Dendritic cell treated with granulocyte-macrophage colony-stimulating factor and Interleukin-4, amounts not matched to agents 40 ng/mL and 50 ng/mL, for 4 days (primary cell): ENCODE data around the gene LRRC14B.
"Not testable (repeated sequence)": the region's sequence is repeated elsewhere in the genome, so short reads cannot be mapped to it uniquely, and the experiment has no call there.

Experiments
- H3K27ac Mint-ChIP-seq: one replicate; pipeline ENCODE4 v1.8.0; 2022; ENCODE audit warnings: mild to moderate bottlenecking, mixed read lengths
- H3K27me3 Mint-ChIP-seq: one replicate; pipeline ENCODE4 v1.8.0; 2022; ENCODE audit warnings: mild to moderate bottlenecking, mixed read lengths
- H3K36me3 Mint-ChIP-seq: one replicate; pipeline ENCODE4 v1.8.0; 2022; ENCODE audit warnings: low read depth, mixed read lengths
- H3K4me1 Mint-ChIP-seq: one replicate; pipeline ENCODE4 v1.8.0; 2022; ENCODE audit warnings: low read depth, mixed read lengths
- H3K4me3 Mint-ChIP-seq: one replicate; pipeline ENCODE4 v1.8.0; 2022; ENCODE audit warnings: mild to moderate bottlenecking, moderate library complexity, mixed read lengths
- H3K9me3 Mint-ChIP-seq: one replicate; pipeline ENCODE4 v1.8.0; 2022; ENCODE audit warnings: mixed read lengths
- intact Hi-C: fragments of 100-400 bp; cut with micrococcal nuclease; formaldehyde crosslinking; loops from one replicate; pipeline ENCODE4 v1.15.0; 2022

LRRC14B gene

DNA sequence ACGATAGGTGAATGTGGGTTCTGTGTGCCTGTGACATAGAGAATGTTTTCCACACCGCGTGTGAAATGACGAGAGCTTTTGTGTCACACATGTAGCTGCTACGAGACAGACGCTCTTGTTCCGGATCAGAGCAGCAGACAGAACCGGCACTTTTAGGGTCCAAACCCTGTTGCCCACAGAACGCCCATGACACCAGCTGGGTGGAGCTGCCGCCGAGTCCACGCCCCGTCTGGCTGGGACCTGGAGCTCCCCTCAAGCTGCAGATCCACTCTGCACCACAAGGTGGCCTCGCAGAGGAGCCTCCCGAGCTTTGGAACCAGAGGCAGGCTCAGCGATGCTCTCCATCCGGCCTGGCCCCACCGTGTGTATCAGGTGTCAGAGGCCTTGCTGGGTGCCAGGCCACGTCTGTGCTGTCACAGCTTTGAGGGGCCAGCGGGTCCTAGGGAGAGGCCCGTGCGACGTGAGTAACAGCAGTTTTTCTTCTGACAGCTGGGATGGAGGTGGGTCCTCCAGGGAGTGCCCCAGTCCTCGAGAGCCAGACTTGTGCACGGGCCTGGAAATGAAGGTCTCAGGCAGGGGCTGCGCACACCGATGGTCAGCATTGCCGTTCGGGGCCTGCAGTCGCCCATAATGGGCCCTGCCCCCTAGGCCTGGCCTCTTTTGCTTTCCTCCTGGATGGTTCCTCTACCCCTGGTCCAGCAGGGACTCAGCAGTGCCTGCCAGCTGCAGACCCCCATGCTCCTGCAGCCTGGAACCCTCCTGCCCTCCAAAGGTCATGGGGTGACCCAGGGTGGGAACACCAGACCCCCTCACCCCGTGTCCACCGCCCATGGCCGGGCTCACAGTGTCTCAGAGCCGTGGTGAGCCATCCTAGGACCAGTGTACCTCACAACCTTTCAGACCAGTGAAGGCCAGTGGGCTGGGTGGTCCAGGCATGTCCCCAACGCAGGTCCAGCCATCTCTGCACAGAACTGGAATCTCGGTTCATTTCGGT lies 2.5 kb upstream of the LRRC14B start:
- Mint-ChIP-seq H3K27ac (no peak overlapping the region), H3K27me3 (peaks cover 44% of the 10 kb centered on the region), H3K9me3 (no peaks in the 10 kb centered on the region), H3K4me3 (no peak overlapping the region), H3K36me3 (no peaks in the 10 kb centered on the region), H3K4me1 (peaks cover 7% of the 10 kb centered on the region)
- intact Hi-C loops = no loop called here

- Mint-ChIP-seq H3K9me3 (no peaks in the 10 kb centered on the region), H3K27ac (no peak overlapping the region), H3K36me3 (no peaks in the 10 kb centered on the region), H3K27me3 (peaks cover 44% of the 10 kb centered on the region), H3K4me1 (peaks cover 7% of the 10 kb centered on the region), H3K4me3 (no peak overlapping the region)
- intact Hi-C loops = no loop called here
Observed at GRCh38 chr5:189486-189885, 1.8 kb upstream of the LRRC14B start.

DNA sequence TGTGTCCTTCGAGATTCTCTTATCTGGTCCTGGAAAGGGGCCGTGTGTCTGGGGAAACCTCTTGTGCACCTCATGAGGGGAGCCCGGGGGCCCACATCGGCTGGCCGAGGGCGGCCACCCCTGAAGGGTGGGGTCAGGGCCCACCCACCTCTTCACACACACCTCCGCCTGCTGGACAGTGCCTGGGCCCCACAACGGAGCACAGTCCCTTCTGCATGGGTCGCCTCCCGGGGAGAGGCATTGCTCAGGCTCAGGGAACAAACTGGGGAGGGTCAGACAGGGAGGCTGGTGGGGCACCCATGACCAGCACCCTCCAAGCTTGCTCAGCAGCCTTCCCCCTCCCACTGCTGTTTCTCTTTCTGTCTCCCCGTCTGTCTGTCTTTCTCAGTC lies 1.3 kb upstream of the LRRC14B start:
- H3K4me3 Mint-ChIP-seq = no peak overlapping the region
- no peaks in the 10 kb centered on the region for H3K9me3 Mint-ChIP-seq
- H3K36me3 Mint-ChIP-seq = no peaks in the 10 kb centered on the region
- H3K27ac Mint-ChIP-seq = no peak overlapping the region
- intact Hi-C loops = no loop called here
- peaks cover 44% of the 10 kb centered on the region for H3K27me3 Mint-ChIP-seq
- H3K4me1 Mint-ChIP-seq = peaks cover 7% of the 10 kb centered on the region

DNA sequence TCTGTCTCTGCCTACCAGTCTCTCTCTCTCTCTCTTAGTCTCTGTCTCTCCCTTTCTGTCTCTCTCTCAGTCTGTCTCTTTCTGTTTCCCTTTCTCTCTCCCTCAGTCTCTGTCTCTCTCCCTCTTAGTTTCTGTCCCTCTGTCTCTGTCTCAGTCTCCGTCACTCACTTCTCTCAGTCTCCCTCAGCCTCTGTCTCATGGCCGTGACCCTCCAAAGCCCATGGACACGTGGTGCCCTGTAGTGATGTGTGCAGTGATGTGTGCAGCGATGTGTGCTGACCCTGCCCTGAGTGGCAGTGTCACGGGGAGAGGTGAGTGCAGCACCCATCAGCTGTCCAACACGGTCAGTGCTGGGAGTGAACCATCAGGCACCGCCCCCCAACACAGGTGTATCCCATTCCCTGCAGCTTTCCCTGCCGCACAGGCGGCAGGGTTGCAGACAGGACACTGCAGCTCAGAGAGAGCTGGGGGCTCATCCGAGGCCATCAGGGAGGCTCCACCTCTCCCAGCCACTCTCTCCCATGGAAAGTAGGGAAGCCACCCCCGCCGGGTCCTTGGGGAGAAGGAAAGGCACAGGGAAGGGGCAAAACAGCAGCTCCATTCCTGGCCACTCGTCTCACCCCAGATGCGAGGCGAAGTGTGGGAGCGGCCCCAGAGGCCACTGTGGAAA lies 794 bp upstream of the LRRC14B start:
- Mint-ChIP-seq H3K4me3 (no peak overlapping the region), H3K36me3 (no peaks in the 10 kb centered on the region), H3K27ac (no peak overlapping the region), H3K9me3 (no peaks in the 10 kb centered on the region), H3K27me3 (peaks cover 44% of the 10 kb centered on the region), H3K4me1 (peaks cover 7% of the 10 kb centered on the region)
- intact Hi-C loops = no loop called here

- Mint-ChIP-seq H3K27ac (no peak overlapping the region), H3K36me3 (no peaks in the 10 kb centered on the region), H3K4me3 (no peak overlapping the region), H3K4me1 (peaks cover 7% of the 10 kb centered on the region), H3K27me3 (peaks cover 45% of the 10 kb centered on the region), H3K9me3 (no peaks in the 10 kb centered on the region)
- intact Hi-C loops = no loop called here
Observed at GRCh38 chr5:191949-192690, 825 bp downstream of the LRRC14B start.

DNA sequence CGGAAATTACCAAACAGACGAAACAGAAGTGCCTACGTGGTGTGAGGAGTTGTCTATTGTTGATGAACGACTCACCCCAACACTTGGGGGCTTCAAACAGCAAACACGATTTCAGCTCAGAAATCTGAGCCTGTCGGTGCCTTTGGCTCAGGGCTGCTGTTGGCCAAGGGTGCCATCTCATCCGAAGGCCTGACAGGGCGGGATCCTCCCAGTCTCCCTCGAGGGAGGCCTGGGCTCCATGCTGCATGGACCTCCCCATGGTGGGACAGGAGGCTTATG lies 1.3 kb downstream of the LRRC14B start:
- no peaks in the 10 kb centered on the region for H3K36me3 Mint-ChIP-seq
- H3K4me1 Mint-ChIP-seq = peaks cover 7% of the 10 kb centered on the region
- H3K27ac Mint-ChIP-seq = no peak overlapping the region
- peaks cover 44% of the 10 kb centered on the region for H3K27me3 Mint-ChIP-seq
- no peak overlapping the region for H3K4me3 Mint-ChIP-seq
- intact Hi-C loops = no loop called here
- no peaks in the 10 kb centered on the region for H3K9me3 Mint-ChIP-seq

GRCh38 chr5:192970-193831 lies 1.9 kb downstream of the LRRC14B start:
- no peaks in the 10 kb centered on the region for H3K36me3 Mint-ChIP-seq
- intact Hi-C loops = no loop called here
- H3K27ac Mint-ChIP-seq = no peak overlapping the region
- peaks cover 42% of the 10 kb centered on the region for H3K27me3 Mint-ChIP-seq
- H3K9me3 Mint-ChIP-seq = no peaks in the 10 kb centered on the region
- no peak overlapping the region for H3K4me3 Mint-ChIP-seq
- H3K4me1 Mint-ChIP-seq = peaks cover 7% of the 10 kb centered on the region

DNA sequence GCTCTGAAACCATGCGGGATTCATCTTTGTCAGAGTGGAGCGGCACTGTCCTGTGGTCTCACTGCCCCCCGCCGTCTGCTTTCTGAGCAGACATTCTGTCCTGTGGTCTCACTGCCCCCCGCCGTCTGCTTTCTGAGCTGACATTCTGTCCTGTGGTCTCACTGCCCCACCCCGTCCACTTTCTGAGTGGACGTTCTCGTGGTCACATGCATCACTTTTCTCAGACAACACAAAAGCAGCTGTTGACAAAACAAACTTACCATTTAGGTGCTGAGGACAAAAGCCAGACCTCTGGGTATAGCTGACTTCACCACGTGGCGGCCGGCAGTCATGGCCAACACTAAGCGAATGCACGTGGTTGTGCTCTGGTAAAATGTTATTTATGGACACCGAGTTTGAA lies 2.8 kb downstream of the LRRC14B start:
- Mint-ChIP-seq H3K36me3 (peaks cover 6% of the 10 kb centered on the region), H3K4me1 (no peaks in the 10 kb centered on the region), H3K4me3 (no peak overlapping the region), H3K27ac (no peak overlapping the region), H3K27me3 (peaks cover 35% of the 10 kb centered on the region), H3K9me3 (no peaks in the 10 kb centered on the region)
- intact Hi-C loops = no loop called here

GRCh38 chr5:194603-195209 lies 3.4 kb downstream of the LRRC14B start:
- peaks cover 31% of the 10 kb centered on the region for H3K27me3 Mint-ChIP-seq
- no peak overlapping the region for H3K4me3 Mint-ChIP-seq

DNA sequence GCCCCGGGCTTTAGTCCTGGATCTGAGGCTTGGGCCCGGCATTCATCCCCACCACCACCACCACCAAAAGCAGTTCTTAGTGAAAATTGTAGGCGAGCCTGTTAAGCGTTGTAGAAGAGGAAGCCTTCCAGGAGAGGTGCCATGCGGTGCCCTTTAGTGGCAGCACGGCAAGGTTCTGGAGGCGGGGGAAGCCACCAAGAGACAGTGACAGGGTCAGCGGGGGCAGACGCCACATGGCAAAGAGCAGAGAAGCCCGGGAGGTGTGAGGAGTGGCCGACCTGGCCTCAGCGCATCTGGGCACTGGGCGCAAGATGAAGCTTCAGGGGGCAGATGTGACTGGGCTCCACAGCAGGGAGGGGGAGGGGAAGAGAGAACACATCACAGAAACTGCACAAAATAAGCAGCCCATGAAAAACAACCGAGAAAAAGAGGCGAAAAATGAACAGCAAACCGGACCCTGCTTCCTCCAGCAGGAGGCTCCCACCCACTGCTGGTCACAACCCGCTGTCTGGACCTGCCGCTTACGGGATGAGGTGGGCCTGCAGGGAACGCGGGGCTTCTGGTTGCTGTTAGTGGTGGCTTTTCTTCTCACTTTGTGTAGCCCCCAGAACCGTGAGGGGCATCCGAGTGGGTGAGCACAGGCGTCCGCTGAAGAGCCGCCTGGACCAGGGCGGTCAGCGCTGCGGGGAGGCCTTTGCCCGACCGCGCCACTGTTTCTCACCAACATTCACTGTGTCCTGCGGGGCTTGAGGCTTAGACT lies 4.3 kb downstream of the LRRC14B start:
- Mint-ChIP-seq H3K9me3 (no peaks in the 10 kb centered on the region), H3K4me3 (no peak overlapping the region)
- intact Hi-C loops = no loop called here

More at GRCh38 chr5:194603-195209, 3.4 kb downstream of the LRRC14B start:
- Mint-ChIP-seq H3K36me3 (peaks cover 13% of the 10 kb centered on the region), H3K4me1 (no peaks in the 10 kb centered on the region), H3K27ac (no peak overlapping the region), H3K9me3 (no peaks in the 10 kb centered on the region)
- intact Hi-C loops = no loop called here

GRCh38 chr5:196350-196749 lies 5.1 kb downstream of the LRRC14B start:
- H3K27ac Mint-ChIP-seq = no peak overlapping the region
- H3K9me3 Mint-ChIP-seq = no peaks in the 10 kb centered on the region
- intact Hi-C loops = no loop called here
- no peak overlapping the region for H3K4me3 Mint-ChIP-seq
- H3K27me3 Mint-ChIP-seq = peaks cover 16% of the 10 kb centered on the region
- H3K36me3 Mint-ChIP-seq = peaks cover 13% of the 10 kb centered on the region
- H3K4me1 Mint-ChIP-seq = no peaks in the 10 kb centered on the region

More for the DNA sequence above, 4.3 kb downstream of the LRRC14B start:
- Mint-ChIP-seq H3K27ac (no peak overlapping the region), H3K4me1 (no peaks in the 10 kb centered on the region), H3K27me3 (peaks cover 24% of the 10 kb centered on the region), H3K36me3 (peaks cover 13% of the 10 kb centered on the region)

- H3K9me3 Mint-ChIP-seq, H3K4me1 Mint-ChIP-seq, H3K4me3 Mint-ChIP-seq, intact Hi-C loops, H3K27ac Mint-ChIP-seq: not testable (repeated sequence)
- peaks cover 11% of the 10 kb centered on the region for H3K27me3 Mint-ChIP-seq
- peaks cover 16% of the 10 kb centered on the region for H3K36me3 Mint-ChIP-seq
Observed at GRCh38 chr5:197031-197430, 5.7 kb downstream of the LRRC14B start.
